Measurements from ENCODE around the gene RENBP.
A peak's percentile ranks its signal among the peaks of the same experiment; 100 is the strongest.

GRCh38 chrX:153900831-153901752 lies 43.4 kb downstream of the RENBP start:
- no peak for TF ChIP-seq CTCF (IDR thresholded peaks at IDR 0.05)
- peak in 1 of 2 donors; percentile 31 for TF ChIP-seq POLR2AphosphoS5 (IDR thresholded peaks at IDR 0.05; ENCODE audit: insufficient read depth in 1 of 2, low read depth in 1 of 2)
- no peak for TF ChIP-seq POLR2A (IDR thresholded peaks at IDR 0.05)
